Activated CD4-positive, alpha-beta memory T cell treated with anti-CD3 and anti-CD28 coated beads for 36 hours (primary cell): ENCODE measurements around the gene XRCC2. TPM values are rescaled to one million over a fixed set of nuclear protein-coding genes. Genes with fewer than 3 reads are reported as not detected.

ENCODE experiments used
- CTCF ChIA-PET: fragments of 350-600 bp; sonication (Branson Sonifier 250); formaldehyde crosslinking; loops from one replicate; lab custom pipeline; 2021; ENCODE audit warnings: antibody characterized with exemption, inconsistent platforms; lab: Charles Lee
- POLR2A ChIA-PET: fragments of 350-600 bp; sonication (Branson Sonifier 250); formaldehyde crosslinking; loops from one replicate; lab custom pipeline; 2021; ENCODE audit warnings: antibody characterized with exemption; lab: Charles Lee
- DNase-seq: peaks from one replicate; pipeline ENCODE4 v3.0.0-alpha.2; 2020
- H3K27ac Mint-ChIP-seq: one replicate; pipeline ENCODE4 v1.8.0; 2021; ENCODE audit warnings: mixed read lengths
- H3K27me3 Mint-ChIP-seq: one replicate; pipeline ENCODE4 v1.8.0; 2021; ENCODE audit warnings: mixed read lengths
- H3K36me3 Mint-ChIP-seq: one replicate; pipeline ENCODE4 v1.8.0; 2021; ENCODE audit warnings: mixed read lengths
- H3K4me1 Mint-ChIP-seq: one replicate; pipeline ENCODE4 v1.8.0; 2021; ENCODE audit warnings: low read depth, mixed read lengths
- H3K4me3 Mint-ChIP-seq: one replicate; pipeline ENCODE4 v1.8.0; 2021; ENCODE audit warnings: mild to moderate bottlenecking, mixed read lengths
- H3K9me3 Mint-ChIP-seq: one replicate; pipeline ENCODE4 v1.8.0; 2021; ENCODE audit warnings: mixed read lengths
- intact Hi-C: fragments of 100-400 bp; cut with micrococcal nuclease; formaldehyde crosslinking; loops from one replicate; pipeline ENCODE4 v1.15.1; 2023
- total RNA-seq, 2 experiments: library from RNA; stranded (reverse); gene quantifications; one replicate each; pipeline ENCODE4 v1.2.3, GENCODE V29; 2021

XRCC2 gene
- total RNA-seq, 2 experiments from 2014 or later: 13.6 to 15.0 TPM

DNA sequence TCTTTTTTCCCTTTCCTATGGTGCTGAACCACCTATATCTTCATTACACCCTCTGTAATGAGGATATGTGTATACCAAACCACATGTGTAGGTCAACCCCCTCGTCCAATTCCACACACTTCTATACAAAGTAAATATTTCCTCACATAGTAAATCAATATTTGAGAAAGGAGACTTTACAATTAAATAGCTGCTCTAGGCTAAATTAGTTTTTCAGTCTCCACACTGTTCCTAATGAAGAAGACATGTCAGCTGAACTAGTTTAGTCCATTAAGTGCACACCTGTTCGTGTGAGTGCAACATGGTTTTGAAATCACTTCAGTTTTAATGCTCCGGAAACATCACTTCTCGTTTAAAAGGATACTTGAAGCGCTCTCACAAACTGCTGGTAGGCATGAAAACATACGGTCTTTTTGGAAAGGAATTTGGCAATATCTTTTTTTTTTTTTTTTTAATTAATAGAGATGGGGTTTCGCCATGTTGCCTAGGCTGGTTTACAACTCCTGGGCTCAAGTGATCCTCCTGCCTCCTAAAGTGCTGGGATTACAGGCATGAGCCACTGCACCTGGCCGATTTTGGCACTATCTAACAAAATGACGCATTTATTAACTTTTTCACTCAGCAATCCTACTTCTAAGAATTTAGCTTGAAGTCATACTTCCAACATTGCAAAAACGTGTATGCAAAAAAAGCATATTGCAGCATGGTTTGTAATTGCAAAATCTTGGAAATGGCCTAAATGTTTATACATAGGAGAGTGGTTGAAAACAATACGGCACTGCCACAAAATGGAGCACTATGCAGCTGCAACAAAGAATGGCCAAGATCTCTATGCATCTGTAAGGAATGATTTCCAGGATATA, 2.1 kb upstream of the XRCC2 start:
- H3K36me3 Mint-ChIP-seq: peaks cover 3% of the 10 kb centered on the region
- H3K9me3 Mint-ChIP-seq: no peaks in the 10 kb centered on the region
- ChIA-PET POLR2A (no interaction called here), CTCF (no interaction called here)
- no peak overlapping the region for H3K27ac Mint-ChIP-seq
- H3K4me1 Mint-ChIP-seq: peaks cover 11% of the 10 kb centered on the region
- H3K27me3 Mint-ChIP-seq: no peaks in the 10 kb centered on the region
- no peak for DNase-seq
- intact Hi-C loops: loop anchor here (2.0 kb wide), 2 partner anchors 83 to 241 kb away; partner anchors contain the start of gene KMT2C
- peak overlapping the region; percentile 46 for H3K4me3 Mint-ChIP-seq

GRCh38 chr7:152674860-152675758, 832 bp downstream of the XRCC2 start:
- Mint-ChIP-seq H3K4me3 (peak overlapping the region; percentile 90), H3K4me1 (peaks cover 11% of the 10 kb centered on the region), H3K27ac (no peak overlapping the region), H3K36me3 (peaks cover 9% of the 10 kb centered on the region), H3K9me3 (no peaks in the 10 kb centered on the region), H3K27me3 (no peaks in the 10 kb centered on the region)
- peak; percentile 22 for DNase-seq
- POLR2A ChIA-PET: interaction anchor here (0.6 to 1.2 kb wide), 2 partner anchors 212 to 1696 kb away, joined by 3 to 4 read pairs; no protein-coding TSS in a partner anchor
- intact Hi-C loops: no loop called here
- CTCF ChIA-PET: interaction anchor here (0.7 to 1.0 kb wide), 2 partner anchors 87 to 325 kb away, joined by 3 read pairs; no protein-coding TSS in a partner anchor

GRCh38 chr7:152673897-152674296, 2.0 kb downstream of the XRCC2 start:
- intact Hi-C loops: no loop called here

GRCh38 chr7:152672626-152673025, 3.3 kb downstream of the XRCC2 start:
- Mint-ChIP-seq H3K9me3 (no peaks in the 10 kb centered on the region), H3K27me3 (no peaks in the 10 kb centered on the region), H3K4me3 (no peak overlapping the region), H3K4me1 (peaks cover 11% of the 10 kb centered on the region), H3K27ac (no peak overlapping the region), H3K36me3 (peaks cover 25% of the 10 kb centered on the region)
- DNase-seq: no peak
- ChIA-PET CTCF (no interaction called here), POLR2A (no interaction called here)
- intact Hi-C loops: no loop called here

More at GRCh38 chr7:152673897-152674296, 2.0 kb downstream of the XRCC2 start:
- Mint-ChIP-seq H3K4me3 (no peak overlapping the region), H3K27ac (no peak overlapping the region), H3K27me3 (no peaks in the 10 kb centered on the region), H3K36me3 (peaks cover 14% of the 10 kb centered on the region), H3K4me1 (peaks cover 11% of the 10 kb centered on the region), H3K9me3 (no peaks in the 10 kb centered on the region)
- CTCF ChIA-PET: interaction anchor here (0.5 kb wide), 1 partner anchor 547 kb away, joined by 3 read pairs; no protein-coding TSS in a partner anchor
- no peak for DNase-seq
- POLR2A ChIA-PET: no interaction called here

DNA sequence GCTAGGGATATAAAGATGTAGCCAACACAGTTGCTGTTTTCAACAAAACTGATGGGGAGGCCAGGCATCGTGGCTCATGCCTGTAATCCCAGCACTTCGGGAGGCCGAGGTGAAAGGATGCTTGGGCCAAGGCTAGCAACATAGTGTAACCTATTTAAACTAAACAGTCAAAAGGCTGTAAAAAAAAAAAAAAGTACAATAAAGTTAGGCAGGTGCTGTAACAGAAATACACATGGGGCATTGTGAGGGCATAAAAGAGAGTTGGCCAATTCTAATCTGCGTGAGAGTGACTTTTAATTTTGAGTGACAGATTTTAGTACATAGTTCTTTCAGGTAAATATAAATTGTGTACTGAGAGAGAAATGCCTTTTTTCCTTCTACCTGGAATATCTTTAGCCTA, 6.2 kb downstream of the XRCC2 start:
- H3K4me1 Mint-ChIP-seq: peaks cover 5% of the 10 kb centered on the region
- no peak for DNase-seq
- H3K4me3 Mint-ChIP-seq: no peak overlapping the region

DNA sequence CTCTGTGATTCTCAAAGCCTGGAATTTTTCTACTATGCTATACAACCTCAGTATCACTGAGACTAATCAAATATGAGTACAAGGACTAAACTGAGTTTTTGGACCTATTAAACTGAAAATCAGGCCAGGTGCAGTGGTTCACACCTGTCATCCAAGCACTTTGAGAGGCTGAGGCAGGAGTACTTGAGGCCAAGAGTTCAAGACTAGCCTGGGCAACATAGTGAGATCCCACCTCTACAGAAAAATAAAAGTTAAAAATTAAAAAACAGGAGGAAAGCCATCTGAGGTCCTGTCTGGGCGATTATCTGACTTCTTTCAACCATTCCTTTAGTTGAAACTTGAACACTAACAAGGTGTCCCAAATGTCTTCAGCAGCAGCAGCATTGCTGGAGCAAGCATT, 7.0 kb downstream of the XRCC2 start:
- POLR2A ChIA-PET: no interaction called here
- Mint-ChIP-seq H3K27ac (no peak overlapping the region), H3K27me3 (no peaks in the 10 kb centered on the region), H3K36me3 (peaks cover 26% of the 10 kb centered on the region), H3K9me3 (no peaks in the 10 kb centered on the region), H3K4me1 (peaks cover 3% of the 10 kb centered on the region), H3K4me3 (no peak overlapping the region)
- CTCF ChIA-PET: no interaction called here
- intact Hi-C loops: no loop called here
- no peak for DNase-seq

More for the DNA sequence above, 6.2 kb downstream of the XRCC2 start:
- H3K36me3 Mint-ChIP-seq: peaks cover 23% of the 10 kb centered on the region
- CTCF ChIA-PET: no interaction called here
- H3K27me3 Mint-ChIP-seq: no peaks in the 10 kb centered on the region
- POLR2A ChIA-PET: no interaction called here
- H3K9me3 Mint-ChIP-seq: no peaks in the 10 kb centered on the region
- H3K27ac Mint-ChIP-seq: no peak overlapping the region
- intact Hi-C loops: no loop called here

GRCh38 chr7:152667958-152668357, 8.0 kb downstream of the XRCC2 start:
- Mint-ChIP-seq H3K4me3 (no peak overlapping the region), H3K9me3 (no peaks in the 10 kb centered on the region), H3K27me3 (no peaks in the 10 kb centered on the region), H3K27ac (no peak overlapping the region), H3K36me3 (peaks cover 26% of the 10 kb centered on the region), H3K4me1 (no peaks in the 10 kb centered on the region)
- POLR2A ChIA-PET: no interaction called here
- DNase-seq: no peak
- intact Hi-C loops: no loop called here
- CTCF ChIA-PET: no interaction called here

DNA sequence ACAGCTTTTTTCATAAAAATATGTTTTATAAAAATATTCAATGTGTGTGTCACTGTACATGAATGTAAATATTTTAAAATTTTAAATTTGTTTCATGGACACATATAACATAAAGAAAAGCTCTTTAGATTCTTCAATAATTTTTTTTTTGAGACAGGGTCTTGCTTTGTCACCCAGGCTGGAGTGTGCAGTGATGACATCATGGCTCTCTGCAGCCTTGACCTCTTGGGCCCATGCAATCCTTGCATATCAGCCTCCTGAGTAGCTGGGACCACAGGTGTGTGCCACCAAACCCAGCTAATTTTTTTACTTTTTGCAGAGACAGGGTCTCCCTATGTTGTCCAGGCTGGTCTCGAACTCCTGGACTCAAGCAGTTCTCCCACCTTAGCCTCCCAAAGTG, 9.9 kb downstream of the XRCC2 start:
- H3K4me1 Mint-ChIP-seq: no peaks in the 10 kb centered on the region
- no peak for DNase-seq
- H3K27me3 Mint-ChIP-seq: no peaks in the 10 kb centered on the region
- peaks cover 23% of the 10 kb centered on the region for H3K36me3 Mint-ChIP-seq
- no peak overlapping the region for H3K27ac Mint-ChIP-seq
- intact Hi-C loops: no loop called here
- H3K9me3 Mint-ChIP-seq: no peaks in the 10 kb centered on the region
- no peak overlapping the region for H3K4me3 Mint-ChIP-seq
- ChIA-PET POLR2A (no interaction called here), CTCF (no interaction called here)

GRCh38 chr7:152664636-152665035, 11.3 kb downstream of the XRCC2 start:
- intact Hi-C loops: no loop called here
- Mint-ChIP-seq H3K27ac (no peak overlapping the region), H3K36me3 (peaks cover 24% of the 10 kb centered on the region), H3K27me3 (no peaks in the 10 kb centered on the region), H3K4me1 (no peaks in the 10 kb centered on the region), H3K9me3 (no peaks in the 10 kb centered on the region), H3K4me3 (no peak overlapping the region)
- CTCF ChIA-PET: no interaction called here
- POLR2A ChIA-PET: no interaction called here
- DNase-seq: no peak

- no peak overlapping the region for H3K27ac Mint-ChIP-seq
- ChIA-PET POLR2A (no interaction called here), CTCF (no interaction called here)
- DNase-seq: no peak
- no peaks in the 10 kb centered on the region for H3K9me3 Mint-ChIP-seq
- peaks cover 30% of the 10 kb centered on the region for H3K36me3 Mint-ChIP-seq
- H3K4me3 Mint-ChIP-seq: no peak overlapping the region
- intact Hi-C loops: no loop called here
- no peaks in the 10 kb centered on the region for H3K4me1 Mint-ChIP-seq
- no peaks in the 10 kb centered on the region for H3K27me3 Mint-ChIP-seq
Observed at GRCh38 chr7:152663931-152664330, 12.0 kb downstream of the XRCC2 start.

DNA sequence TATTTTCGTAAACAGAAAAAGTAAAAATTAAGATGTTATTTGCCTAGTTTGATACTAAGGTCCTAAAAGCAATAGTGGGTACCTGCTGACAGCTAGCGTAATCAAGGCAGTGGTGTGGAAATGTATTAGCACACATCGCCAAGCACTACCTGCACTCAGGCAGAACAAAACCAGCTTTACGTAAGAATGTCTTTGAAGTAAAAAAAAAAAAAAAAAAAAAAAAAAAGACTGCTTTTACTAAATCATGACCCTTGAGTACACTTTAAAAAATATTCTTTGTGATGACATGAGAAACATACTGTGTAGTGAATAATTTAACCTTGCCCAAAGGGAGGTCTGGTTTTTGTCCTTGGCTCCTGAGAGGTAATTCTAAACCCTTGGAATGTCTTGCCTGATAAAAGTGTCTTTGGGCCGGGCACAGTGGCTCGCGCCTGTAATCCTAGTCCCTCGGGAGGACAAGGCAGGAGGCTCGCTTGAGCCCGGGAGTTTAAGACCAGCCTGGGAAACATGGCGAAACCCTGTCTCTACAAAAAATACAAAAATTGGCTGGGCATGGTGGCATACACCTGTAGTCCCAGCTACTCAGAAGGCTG, 12.7 kb downstream of the XRCC2 start:
- Mint-ChIP-seq H3K36me3 (peaks cover 30% of the 10 kb centered on the region), H3K4me3 (no peak overlapping the region), H3K27ac (no peak overlapping the region), H3K27me3 (no peaks in the 10 kb centered on the region), H3K4me1 (no peaks in the 10 kb centered on the region), H3K9me3 (no peaks in the 10 kb centered on the region)
- DNase-seq: no peak
- POLR2A ChIA-PET: no interaction called here
- CTCF ChIA-PET: no interaction called here
- intact Hi-C loops: no loop called here

DNA sequence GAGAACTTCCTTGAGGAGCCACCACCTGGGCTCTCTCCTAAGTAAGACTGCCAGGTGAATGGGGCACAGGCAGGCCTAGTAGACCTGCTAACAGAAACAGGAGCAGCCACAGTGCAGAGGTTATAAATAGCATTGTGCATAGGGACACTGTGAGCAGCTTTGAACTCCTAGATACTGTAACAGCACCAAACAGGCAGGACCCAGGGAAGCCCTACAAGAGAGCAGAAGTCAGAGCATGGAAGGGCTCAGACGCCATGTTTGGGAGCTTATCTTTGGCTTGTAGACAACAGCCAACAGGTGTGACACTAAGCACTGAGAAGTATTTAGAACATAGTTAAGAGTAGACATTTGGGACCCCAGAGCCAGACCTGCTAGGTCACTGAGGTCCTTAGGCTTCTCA, 14.5 kb downstream of the XRCC2 start:
- H3K27me3 Mint-ChIP-seq: no peaks in the 10 kb centered on the region
- no peaks in the 10 kb centered on the region for H3K4me1 Mint-ChIP-seq
- no peak overlapping the region for H3K27ac Mint-ChIP-seq
- ChIA-PET CTCF (no interaction called here), POLR2A (no interaction called here)
- no peak for DNase-seq
- intact Hi-C loops: no loop called here
- H3K9me3 Mint-ChIP-seq: no peaks in the 10 kb centered on the region
- H3K36me3 Mint-ChIP-seq: peaks cover 30% of the 10 kb centered on the region
- no peak overlapping the region for H3K4me3 Mint-ChIP-seq
